Endometrial microvascular endothelial cells (primary cell): ENCODE data around the gene RAD51B. TPM values are rescaled to one million over a fixed set of nuclear protein-coding genes. Genes with fewer than 3 reads are reported as not detected.

Experiments used
- in situ Hi-C: cut with HindIII; loops from 2 replicates; pipeline ENCODE4 v1.10.0; 2017; ENCODE audit warnings: low sequenced_read_pairs, low pct_unique_long_range_greater_than_20kb; ENCODE audit errors: inconsistent ontology term
- total RNA-seq: library from RNA; depleted of rRNA; stranded (reverse); fragments of >200 nt; gene quantifications from one replicate; pipeline ENCODE4 v1.2.3, GENCODE V29; 2015; ENCODE audit errors: inconsistent ontology term

The RAD51B gene
- total RNA-seq, 1 donor from 2014 or later: 16.4 TPM

- in situ Hi-C loops: no loop called here
These were observed 560.1 kb downstream of the RAD51B start for GRCh38 chr14:68379510-68380328.

DNA sequence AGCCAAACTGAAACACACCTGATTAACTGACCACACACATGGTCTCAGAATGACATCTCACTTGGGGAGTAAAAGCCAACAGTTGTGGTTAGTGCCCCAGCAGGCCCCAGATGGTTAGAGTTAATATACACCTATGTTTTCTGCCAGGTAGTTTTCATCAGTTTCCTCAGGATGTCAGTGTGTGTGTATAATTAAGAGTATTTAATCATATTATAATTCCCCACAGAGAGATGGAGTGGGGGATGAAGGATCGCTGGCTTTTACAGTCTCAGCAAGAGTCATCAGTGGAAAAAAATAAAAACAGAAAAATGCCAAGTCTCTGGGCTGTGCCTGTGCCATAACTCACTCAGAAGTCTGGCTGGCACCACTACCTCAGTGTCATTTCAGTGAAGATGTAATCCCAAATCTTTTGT is 560.8 kb downstream of the RAD51B start:
- in situ Hi-C loops: no loop called here

- in situ Hi-C loops: no loop called here
These were observed 564.8 kb downstream of the RAD51B start for GRCh38 chr14:68384335-68384734.

GRCh38 chr14:68384881-68385280 is 565.3 kb downstream of the RAD51B start:
- in situ Hi-C loops: no loop called here

DNA sequence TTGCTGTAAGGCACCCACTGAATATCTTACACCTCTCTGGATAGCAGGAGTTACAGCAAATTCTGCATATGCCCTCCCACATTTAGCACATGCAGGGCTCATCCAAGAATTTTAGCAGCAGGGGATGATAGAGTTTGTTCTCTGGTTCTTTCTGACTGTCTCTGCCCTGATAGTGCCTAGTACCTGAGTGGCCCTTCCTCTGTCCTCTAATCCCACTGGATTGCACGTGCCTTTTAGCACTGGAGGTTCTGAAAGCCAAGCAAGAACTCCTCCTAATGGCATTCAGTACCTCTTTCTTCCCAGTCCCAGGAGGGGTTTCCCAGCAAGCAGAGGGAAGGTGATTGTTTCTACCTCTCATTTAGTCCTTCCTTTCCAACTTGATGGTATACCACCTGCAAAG is 566.9 kb downstream of the RAD51B start:
- in situ Hi-C loops: no loop called here

DNA sequence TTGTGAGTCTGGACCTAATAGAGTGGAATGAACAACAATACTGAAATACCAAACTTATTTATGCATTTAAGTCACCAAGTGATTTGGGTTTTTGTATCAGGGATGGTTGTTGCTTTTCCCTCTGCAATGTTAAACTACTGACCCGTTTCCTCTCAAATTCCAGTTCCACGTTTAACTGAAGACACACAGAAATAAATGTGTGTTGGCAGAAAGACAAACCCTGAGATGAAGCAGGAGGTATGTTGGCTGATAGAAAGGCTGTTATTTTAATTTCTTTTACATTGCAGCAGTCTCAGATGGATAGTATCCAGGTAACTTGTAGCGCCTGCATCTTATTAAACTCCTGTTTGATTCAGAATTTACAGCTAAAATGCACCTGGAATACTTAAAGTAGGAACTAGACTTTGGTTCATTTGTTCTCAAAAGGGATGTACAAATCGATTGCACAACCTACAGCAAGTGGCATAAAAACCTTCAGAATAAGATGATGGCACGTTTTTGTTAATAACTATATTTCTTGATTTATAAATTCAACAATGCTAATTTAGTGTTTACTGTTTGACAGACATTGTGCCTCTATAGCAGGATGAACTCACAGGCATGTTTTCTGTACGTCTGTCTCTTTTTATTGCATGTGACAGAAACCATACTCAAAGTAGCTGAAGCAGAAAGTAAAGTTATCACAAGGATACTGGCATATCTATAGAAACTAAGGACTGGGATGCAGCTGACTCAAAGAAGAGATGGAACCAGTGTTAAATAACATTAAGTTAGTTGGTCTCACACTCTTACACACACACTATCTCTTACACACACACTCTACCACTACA is 567.6 kb downstream of the RAD51B start:
- in situ Hi-C loops: no loop called here

DNA sequence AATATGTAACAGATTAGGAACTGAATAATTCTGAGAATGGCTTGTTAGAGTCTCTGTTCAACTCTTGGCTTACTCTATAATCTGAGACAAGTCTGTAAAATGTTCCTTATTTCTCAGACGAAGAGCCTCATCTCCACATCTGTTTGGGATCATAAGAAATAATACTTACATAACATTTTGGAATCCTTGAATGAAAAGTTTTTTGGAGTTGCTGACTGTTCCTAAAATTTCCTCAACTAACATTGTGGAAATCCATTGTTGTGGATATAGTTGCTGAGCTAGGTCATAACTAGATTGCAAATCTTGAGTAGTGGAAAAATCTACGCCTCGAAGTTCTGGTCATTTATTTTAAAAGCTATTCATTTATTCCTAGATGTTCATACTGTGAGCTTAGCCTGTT is 570.4 kb downstream of the RAD51B start:
- in situ Hi-C loops: no loop called here

DNA sequence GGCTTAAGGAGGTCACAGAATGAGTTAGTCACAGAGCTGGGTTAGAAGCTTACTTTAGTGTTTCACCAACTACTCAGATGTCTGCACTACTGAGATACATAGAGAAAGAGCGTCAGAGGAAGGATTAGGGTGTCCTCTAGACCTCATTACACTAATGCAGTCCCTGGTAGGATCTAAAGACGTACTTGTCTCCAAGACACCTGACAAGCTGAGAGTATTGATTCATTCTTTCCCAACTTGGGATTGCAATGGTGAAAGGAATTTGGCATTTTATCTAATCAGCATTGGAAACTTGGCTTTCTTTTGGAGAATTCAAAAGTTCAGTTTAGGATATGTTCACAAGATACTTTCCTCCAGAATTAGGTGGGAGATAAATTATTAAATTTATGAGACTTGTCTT is 571.2 kb downstream of the RAD51B start:
- in situ Hi-C loops: no loop called here

GRCh38 chr14:68391311-68392014 is 571.9 kb downstream of the RAD51B start:
- in situ Hi-C loops: no loop called here

- in situ Hi-C loops: no loop called here
These were observed 573.0 kb downstream of the RAD51B start for GRCh38 chr14:68392393-68393141.

DNA sequence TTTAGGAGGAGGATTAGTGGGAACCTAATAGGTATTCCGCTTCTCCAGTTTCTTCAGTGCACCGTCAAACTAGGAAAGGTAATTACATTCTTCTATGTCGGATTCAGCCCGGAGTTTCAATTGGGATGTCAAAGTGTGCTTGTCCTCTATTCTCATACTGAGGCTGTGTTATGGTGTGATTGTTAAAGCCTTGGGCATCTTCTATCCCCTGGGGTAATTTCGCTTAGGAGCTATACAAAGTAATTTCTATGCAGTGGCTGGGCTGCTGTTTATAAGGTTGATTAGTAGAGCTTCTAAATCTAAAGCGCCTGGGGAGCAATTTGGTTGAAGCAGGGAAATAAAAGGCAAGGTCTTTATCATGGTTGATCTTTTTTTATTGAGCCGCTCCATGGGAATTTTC is 573.7 kb downstream of the RAD51B start:
- in situ Hi-C loops: no loop called here

- in situ Hi-C loops: no loop called here
These were observed 574.7 kb downstream of the RAD51B start for GRCh38 chr14:68394118-68394763.

GRCh38 chr14:68394764-68395143 is 575.2 kb downstream of the RAD51B start:
- in situ Hi-C loops: no loop called here

DNA sequence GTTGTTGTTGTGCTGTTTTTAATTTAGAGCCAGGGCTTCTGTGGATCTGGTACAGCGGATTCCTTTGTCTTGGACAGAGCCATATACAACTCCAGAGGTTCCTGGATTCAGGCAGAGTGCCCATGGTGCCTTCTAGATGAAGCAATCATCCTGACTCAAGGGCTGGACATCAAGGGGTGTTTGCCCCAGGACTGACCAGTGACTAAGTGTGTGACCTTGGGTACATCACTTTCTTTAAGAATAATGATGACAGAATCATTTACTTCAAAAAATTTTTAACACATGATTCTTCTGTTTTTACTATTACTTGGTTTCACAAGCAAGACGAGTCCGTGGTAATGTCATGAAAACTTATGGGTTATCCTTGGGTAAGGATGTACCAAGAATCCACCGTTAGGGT is 576.0 kb downstream of the RAD51B start:
- in situ Hi-C loops: no loop called here

GRCh38 chr14:68396461-68396860 is 576.9 kb downstream of the RAD51B start:
- in situ Hi-C loops: no loop called here

GRCh38 chr14:68397371-68397811 is 577.8 kb downstream of the RAD51B start:
- in situ Hi-C loops: no loop called here

- in situ Hi-C loops: no loop called here
These were observed 578.2 kb downstream of the RAD51B start for GRCh38 chr14:68397822-68398221.

DNA sequence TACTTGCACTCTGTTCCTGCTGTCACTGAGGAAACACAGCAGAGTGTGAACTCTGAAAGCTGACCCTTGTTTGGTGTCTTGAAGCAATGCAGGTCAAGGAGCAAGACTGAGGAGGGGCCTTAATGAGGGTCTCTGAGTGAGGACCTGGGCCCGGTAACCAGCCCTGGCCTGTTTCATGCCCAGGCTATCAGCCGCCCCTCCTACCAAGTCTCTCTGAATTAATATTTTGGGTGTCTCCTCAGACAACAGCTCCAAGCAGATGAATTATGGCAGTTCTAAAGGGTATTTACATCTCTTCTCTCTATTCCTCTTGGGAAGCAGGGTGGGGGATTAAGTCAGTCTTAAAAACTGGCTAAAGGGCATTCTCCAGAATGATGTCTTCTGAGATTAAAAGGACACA is 578.8 kb downstream of the RAD51B start:
- in situ Hi-C loops: no loop called here
